HFFc6 (cell line): Measurements from ENCODE around the gene PTPRD. TPM values are rescaled to one million over a fixed set of nuclear protein-coding genes. Genes with fewer than 3 reads are reported as not detected.

Source experiments
- DNase-seq: peaks from one replicate; pipeline ENCODE4 v3.0.0-alpha.2; 2018
- H3K27ac Mint-ChIP-seq: 2 replicates; pipeline ENCODE4 v1.8.0; 2020; ENCODE audit warnings: mild to moderate bottlenecking, mixed read lengths
- H3K27me3 Mint-ChIP-seq: 2 replicates; pipeline ENCODE4 v1.8.0; 2021; ENCODE audit warnings: mild to moderate bottlenecking, moderate library complexity, mixed read lengths; ENCODE audit not compliant: insufficient read depth
- H3K36me3 Mint-ChIP-seq: 2 replicates; pipeline ENCODE4 v1.8.0; 2021; ENCODE audit warnings: low read depth, mixed read lengths
- H3K4me1 Mint-ChIP-seq: 2 replicates; pipeline ENCODE4 v1.8.0; 2020; ENCODE audit warnings: low read depth, mixed read lengths
- H3K4me3 Mint-ChIP-seq: 2 replicates; pipeline ENCODE4 v1.8.0; 2020; ENCODE audit warnings: mild to moderate bottlenecking, moderate library complexity, mixed read lengths
- H3K9me3 Mint-ChIP-seq: 2 replicates; pipeline ENCODE4 v1.8.0; 2020; ENCODE audit warnings: mild to moderate bottlenecking, mixed read lengths
- total RNA-seq, 6 experiments: library from RNA; stranded (reverse); fragmentation: NEBNext Ultra II Directional; extraction: Animal tissue kit (Norgen Biotek cat#: 25700); gene quantifications; 2 replicates in 1 of 6; 3 replicates in 5 of 6; pipeline ENCODE4 v1.2.3, GENCODE V29; 2021
- TF ChIP-seq, protein P1 (sequence below): fragments of 200-600 bp; sonication (generic); IDR thresholded peaks from 2 replicates; pipeline ENCODE4 v1.5.0; 2021; ENCODE audit warnings: antibody characterized with exemption, mild to moderate bottlenecking

The PTPRD gene
- total RNA-seq, 6 experiments from 2014 or later, result not detected

GRCh38 chr9:9847750-9848149 is 765.1 kb downstream of the PTPRD start:
- Mint-ChIP-seq H3K27ac (no peak overlapping the region), H3K4me3 (no peak overlapping the region), H3K9me3 (peaks cover 11% of the 10 kb centered on the region), H3K27me3 (no peaks in the 10 kb centered on the region), H3K4me1 (no peaks in the 10 kb centered on the region), H3K36me3 (no peaks in the 10 kb centered on the region)
- TF ChIP-seq, protein P1, sequence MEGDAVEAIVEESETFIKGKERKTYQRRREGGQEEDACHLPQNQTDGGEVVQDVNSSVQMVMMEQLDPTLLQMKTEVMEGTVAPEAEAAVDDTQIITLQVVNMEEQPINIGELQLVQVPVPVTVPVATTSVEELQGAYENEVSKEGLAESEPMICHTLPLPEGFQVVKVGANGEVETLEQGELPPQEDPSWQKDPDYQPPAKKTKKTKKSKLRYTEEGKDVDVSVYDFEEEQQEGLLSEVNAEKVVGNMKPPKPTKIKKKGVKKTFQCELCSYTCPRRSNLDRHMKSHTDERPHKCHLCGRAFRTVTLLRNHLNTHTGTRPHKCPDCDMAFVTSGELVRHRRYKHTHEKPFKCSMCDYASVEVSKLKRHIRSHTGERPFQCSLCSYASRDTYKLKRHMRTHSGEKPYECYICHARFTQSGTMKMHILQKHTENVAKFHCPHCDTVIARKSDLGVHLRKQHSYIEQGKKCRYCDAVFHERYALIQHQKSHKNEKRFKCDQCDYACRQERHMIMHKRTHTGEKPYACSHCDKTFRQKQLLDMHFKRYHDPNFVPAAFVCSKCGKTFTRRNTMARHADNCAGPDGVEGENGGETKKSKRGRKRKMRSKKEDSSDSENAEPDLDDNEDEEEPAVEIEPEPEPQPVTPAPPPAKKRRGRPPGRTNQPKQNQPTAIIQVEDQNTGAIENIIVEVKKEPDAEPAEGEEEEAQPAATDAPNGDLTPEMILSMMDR, result no peak
- no peak for DNase-seq

GRCh38 chr9:9846557-9846956 is 766.2 kb downstream of the PTPRD start:
- Mint-ChIP-seq H3K4me1 (no peaks in the 10 kb centered on the region), H3K9me3 (peaks cover 11% of the 10 kb centered on the region), H3K27me3 (no peaks in the 10 kb centered on the region), H3K27ac (no peak overlapping the region), H3K4me3 (no peak overlapping the region), H3K36me3 (no peaks in the 10 kb centered on the region)
- TF ChIP-seq, protein P1, result no peak
- no peak for DNase-seq

- no peaks in the 10 kb centered on the region for H3K36me3 Mint-ChIP-seq
- H3K9me3 Mint-ChIP-seq, result peaks cover 35% of the 10 kb centered on the region
- no peaks in the 10 kb centered on the region for H3K27me3 Mint-ChIP-seq
- TF ChIP-seq, protein P1, result no peak
- H3K27ac Mint-ChIP-seq, result no peak overlapping the region
- no peak overlapping the region for H3K4me3 Mint-ChIP-seq
- H3K4me1 Mint-ChIP-seq, result no peaks in the 10 kb centered on the region
- no peak for DNase-seq
Measured at GRCh38 chr9:9820436-9820835, 792.4 kb downstream of the PTPRD start.

- Mint-ChIP-seq H3K36me3 (no peaks in the 10 kb centered on the region), H3K4me3 (no peak overlapping the region), H3K27me3 (no peaks in the 10 kb centered on the region), H3K4me1 (no peaks in the 10 kb centered on the region), H3K9me3 (peaks cover 35% of the 10 kb centered on the region), H3K27ac (no peak overlapping the region)
- TF ChIP-seq, protein P1, result no peak
- DNase-seq, result no peak
Measured at GRCh38 chr9:9819886-9820285, 792.9 kb downstream of the PTPRD start.

- Mint-ChIP-seq H3K27me3 (no peaks in the 10 kb centered on the region), H3K36me3 (no peaks in the 10 kb centered on the region), H3K27ac (no peak overlapping the region), H3K4me3 (no peak overlapping the region), H3K9me3 (peaks cover 31% of the 10 kb centered on the region), H3K4me1 (no peaks in the 10 kb centered on the region)
- TF ChIP-seq, protein P1, result no peak
- DNase-seq, result no peak
Measured at GRCh38 chr9:9817176-9817575, 795.6 kb downstream of the PTPRD start.

GRCh38 chr9:9804109-9804508 is 808.7 kb downstream of the PTPRD start:
- H3K4me3 Mint-ChIP-seq, result no peak overlapping the region
- TF ChIP-seq, protein P1, result no peak
- no peaks in the 10 kb centered on the region for H3K27me3 Mint-ChIP-seq
- no peaks in the 10 kb centered on the region; the same call in 1 of the 2 replicates for H3K36me3 Mint-ChIP-seq
- H3K9me3 Mint-ChIP-seq, result peaks cover 14% of the 10 kb centered on the region
- H3K27ac Mint-ChIP-seq, result no peak overlapping the region
- no peak for DNase-seq
- no peaks in the 10 kb centered on the region for H3K4me1 Mint-ChIP-seq
